Measurements from ENCODE around the gene SETD5.

- TF ChIP-seq CTCF (IDR thresholded peaks at IDR 0.05 in 8 of 11, conservative IDR thresholded peaks at IDR 0.05 in 3 of 11) (no peak), POLR2A (IDR thresholded peaks at IDR 0.05) (no peak), POLR2AphosphoS5 (IDR thresholded peaks at IDR 0.05) (peak in 1 of 3 donors; percentile 52)
These were observed 1.7 kb upstream of the SETD5 start for GRCh38 chr3:9395570-9396300.
